H1 (cell line): ENCODE data around the gene ERC1. TPM values are rescaled to one million over a fixed set of nuclear protein-coding genes. Genes with fewer than 3 reads are reported as not detected.

Source experiments
- CTCF ChIA-PET: fragments of 300-600 bp; sonication (Branson Sonifier 250); formaldehyde crosslinking; loops from one replicate; lab custom pipeline; 2021; ENCODE audit not compliant: partially characterized antibody; lab: Charles Lee
- POLR2A ChIA-PET: fragments of 300-600 bp; sonication (Branson Sonifier 250); formaldehyde crosslinking; loops from one replicate; lab custom pipeline; 2021; ENCODE audit warnings: inconsistent platforms; ENCODE audit not compliant: partially characterized antibody; lab: Charles Lee
- DNase-seq, 2 experiments: peaks; one replicate each; pipeline versions ENCODE4 v3.0.0 to v3.0.0-alpha.2; 2010 to 2022; ENCODE audit warnings: low spot score in 2 of 2, low read depth in 1 of 2, mixed read lengths in 1 of 2
- FAIRE-seq: peaks from 2 replicates; lab custom pipeline; 2011; peaks lifted over from hg19 to GRCh38; lab: Jason Lieb, UNC
- H2AFZ ChIP-seq: 2 replicates; pipeline ENCODE4 v1.8.1; 2012; ENCODE audit warnings: low read length, inconsistent platforms
- H2AK5ac ChIP-seq: 2 replicates; pipeline ENCODE4 v1.6.1; 2013; ENCODE audit warnings: low read depth, low read length
- H2BK120ac ChIP-seq: replicated peaks from 2 replicates; pipeline ENCODE3; 2013; ENCODE audit warnings: low read depth, low read length, inconsistent platforms
- H2BK12ac ChIP-seq: 2 replicates; pipeline ENCODE4 v1.6.1; 2013; ENCODE audit warnings: low read depth, low read length
- H2BK15ac ChIP-seq: 2 replicates; pipeline ENCODE4 v1.6.1; 2013; ENCODE audit warnings: low read length
- H2BK20ac ChIP-seq: 2 replicates; pipeline ENCODE4 v1.6.1; 2013; ENCODE audit warnings: low read length
- H2BK5ac ChIP-seq: 2 replicates; pipeline ENCODE4 v1.6.1; 2013; ENCODE audit warnings: low read depth, low read length
- H3K14ac ChIP-seq: 2 replicates; pipeline ENCODE4 v1.6.1; 2013; ENCODE audit warnings: inconsistent platforms; ENCODE audit not compliant: insufficient read length
- H3K18ac ChIP-seq: 2 replicates; pipeline ENCODE4 v1.6.1; 2013; ENCODE audit warnings: low read length; ENCODE audit errors: extremely low read depth
- H3K23ac ChIP-seq: 2 replicates; pipeline ENCODE4 v1.6.1; 2013; ENCODE audit warnings: inconsistent platforms; ENCODE audit not compliant: insufficient read length
- H3K23me2 ChIP-seq: 2 replicates; pipeline ENCODE4 v1.6.1; 2013; ENCODE audit warnings: low read depth, low read length
- H3K27ac ChIP-seq: 2 replicates; pipeline ENCODE4 v1.6.1; 2011; ENCODE audit warnings: low read depth, low read length, inconsistent platforms
- H3K27me3 ChIP-seq, 4 experiments: replicated peaks in 1 of 4; 1 replicate in 1 of 4; 2 replicates in 3 of 4; pipeline versions ENCODE4 v1.6.1 to v1.8.1; 2011 to 2013; ENCODE audit warnings: low read length in 3 of 4, mild to moderate bottlenecking in 3 of 4, inconsistent platforms in 2 of 4, mixed read lengths in 2 of 4, moderate library complexity in 1 of 4; ENCODE audit not compliant: control insufficient read depth in 3 of 4, insufficient read depth in 3 of 4; ENCODE audit errors: extremely low read depth in 1 of 4
- H3K36me3 ChIP-seq, 4 experiments: 2 replicates each; pipeline versions ENCODE4 v1.6.1 to v1.8.1; 2011 to 2013; ENCODE audit warnings: mild to moderate bottlenecking in 4 of 4, low read length in 3 of 4, moderate library complexity in 2 of 4, control low read depth in 1 of 4, inconsistent platforms in 1 of 4; ENCODE audit not compliant: insufficient read depth in 4 of 4, control insufficient read depth in 2 of 4
- H3K4ac ChIP-seq: replicated peaks from 2 replicates; pipeline ENCODE3; 2013; ENCODE audit warnings: low read length, low read depth, mixed read lengths, inconsistent platforms; ENCODE audit not compliant: insufficient read length
- H3K4me1 ChIP-seq, 4 experiments: replicated peaks in 1 of 4; 1 replicate in 1 of 4; 2 replicates in 3 of 4; pipeline versions ENCODE4 v1.6.1 to v1.8.1; 2011 to 2013; ENCODE audit warnings: low read length in 3 of 4, inconsistent platforms in 2 of 4, mixed read lengths in 1 of 4; ENCODE audit not compliant: insufficient read depth in 4 of 4, control insufficient read depth in 3 of 4
- H3K4me2 ChIP-seq, 2 experiments: 2 replicates each; pipeline versions ENCODE4 v1.6.1 to v1.8.1; 2011 to 2013; ENCODE audit warnings: low read depth in 2 of 2, low read length in 2 of 2, control low read depth in 1 of 2, inconsistent platforms in 1 of 2, mild to moderate bottlenecking in 1 of 2; ENCODE audit not compliant: insufficient read depth in 1 of 2
- H3K4me3 ChIP-seq, 4 experiments: fragments of 200-600, 300-600 bp in 1 of 4; sonication (generic), shearing (Covaris generic), sonication (Bioruptor Twin) in 1 of 4; 2 replicates each; pipeline versions ENCODE4 v1.5.1 to v1.8.1; 2011 to 2016; ENCODE audit warnings: low read length in 4 of 4, low read depth in 3 of 4, control low read depth in 2 of 4, inconsistent platforms in 2 of 4, mild to moderate bottlenecking in 2 of 4, mixed read lengths in 1 of 4, moderate library complexity in 1 of 4; ENCODE audit not compliant: insufficient read depth in 2 of 4; ENCODE audit errors: extremely low read depth in 1 of 4
- H3K56ac ChIP-seq: replicated peaks from 2 replicates; pipeline ENCODE3; 2013; ENCODE audit warnings: low read depth, mild to moderate bottlenecking, mixed read lengths, low read length, inconsistent platforms; ENCODE audit not compliant: insufficient read length
- H3K79me1 ChIP-seq: 2 replicates; pipeline ENCODE4 v1.6.1; 2013; ENCODE audit warnings: low read depth, low read length, control low read depth
- H3K79me2 ChIP-seq, 2 experiments: 2 replicates each; pipeline versions ENCODE4 v1.6.1 to v1.8.1; 2012 to 2013; ENCODE audit warnings: low read length in 2 of 2, mild to moderate bottlenecking in 2 of 2, inconsistent platforms in 1 of 2; ENCODE audit not compliant: insufficient read depth in 2 of 2, control insufficient read depth in 1 of 2
- H3K9ac ChIP-seq, 4 experiments: replicated peaks in 1 of 4; 1 replicate in 1 of 4; 2 replicates in 3 of 4; pipeline versions ENCODE4 v1.6.1 to v1.8.1; 2011 to 2013; ENCODE audit warnings: low read depth in 3 of 4, low read length in 3 of 4, control low read depth in 2 of 4, mild to moderate bottlenecking in 2 of 4, moderate library complexity in 2 of 4, inconsistent platforms in 1 of 4; ENCODE audit errors: extremely low read depth in 1 of 4
- H3K9me3 ChIP-seq, 2 experiments: 2 replicates each; pipeline versions ENCODE4 v1.6.1 to v1.8.1; 2012 to 2013; ENCODE audit warnings: mild to moderate bottlenecking in 2 of 2, moderate library complexity in 2 of 2, control low read depth in 1 of 2, inconsistent platforms in 1 of 2, low read depth in 1 of 2, low read length in 1 of 2, mixed read lengths in 1 of 2; ENCODE audit not compliant: insufficient read depth in 2 of 2
- H4K20me1 ChIP-seq, 2 experiments: replicated peaks in 1 of 2; 2 replicates each; pipeline versions ENCODE3 to v1.8.1; 2011 to 2013; ENCODE audit warnings: inconsistent platforms in 2 of 2, low read length in 2 of 2, mild to moderate bottlenecking in 1 of 2; ENCODE audit not compliant: insufficient read depth in 2 of 2, control insufficient read depth in 1 of 2
- H4K5ac ChIP-seq: 2 replicates; pipeline ENCODE4 v1.6.1; 2013; ENCODE audit warnings: low read length, low read depth, mixed read lengths, inconsistent platforms; ENCODE audit not compliant: insufficient read length
- H4K8ac ChIP-seq: 2 replicates; pipeline ENCODE4 v1.8.0; 2013; ENCODE audit warnings: mild to moderate bottlenecking, moderate library complexity, low read length, inconsistent platforms; ENCODE audit not compliant: insufficient read depth; ENCODE audit errors: extremely low read depth
- H4K91ac ChIP-seq: replicated peaks from 2 replicates; pipeline ENCODE3; 2013; ENCODE audit warnings: low read length, mixed read lengths, inconsistent platforms; ENCODE audit not compliant: insufficient read length
- BCL11A ChIP-seq, 2 experiments: IDR thresholded peaks; one replicate each; pipeline ENCODE4 v1.6.1; 2011; ENCODE audit warnings: low read depth in 2 of 2, low read length in 2 of 2, mild to moderate bottlenecking in 2 of 2
- RFX5 ChIP-seq: IDR thresholded peaks from 2 replicates; pipeline ENCODE4 v1.6.1; 2011; ENCODE audit warnings: low read depth, low read length, improper control_type of control experiment, borderline replicate concordance
- TBP ChIP-seq: IDR thresholded peaks from 2 replicates; pipeline ENCODE4 v1.6.1; 2011; ENCODE audit warnings: low read depth, low read length, improper control_type of control experiment
- WGBS, 2 experiments: shearing (Covaris generic) in 1 of 2; methylation state at CpG; one replicate each; pipeline versions ENCODE4 v1.1.6 to v1.1.7; 2013 to 2015; ENCODE audit warnings: low lambda C conversion rate in 2 of 2, mixed read lengths in 2 of 2, inconsistent platforms in 1 of 2, low coverage in 1 of 2, missing lambda C conversion rate in 1 of 2; ENCODE audit not compliant: insufficient replicate concordance in 2 of 2, insufficient coverage in 1 of 2, insufficient read length in 1 of 2; ENCODE audit errors: extremely low coverage in 1 of 2, missing lambda C conversion rate in 1 of 2; 5-methylcytosine and 5-hydroxymethylcytosine counted together
- polyA plus RNA-seq, 7 experiments: library from polyadenylated mRNA; depleted of rRNA in 3 of 7; stranded (reverse) in 5 of 7; unstranded in 2 of 7; fragments of >200 nt in 5 of 7; fragments of 200-250 nt in 2 of 7; gene quantifications; 1 replicate in 5 of 7; 2 replicates in 1 of 7; 4 replicates in 1 of 7; pipeline versions ENCODE4 v1.2.1 to v1.2.3, GENCODE V29; 2011 to 2013; ENCODE audit warnings: missing spikeins in 2 of 7, mixed read lengths in 2 of 7
- total RNA-seq: library from RNA; stranded (reverse); fragmentation: NEBNext Ultra II Directional; extraction: Animal tissue kit (Norgen Biotek cat#: 25700); gene quantifications from 2 replicates; pipeline ENCODE4 v1.2.1, GENCODE V29; 2021

Gene ERC1
- total and polyA plus RNA-seq, 2 of the 8 experiments (the other 6 are each of a cell fraction or from before 2014, with no cell fraction given): 7.8 to 45.7 TPM

GRCh38 chr12:1213618-1214205, 222.7 kb downstream of the ERC1 start:
- no peaks in the 10 kb centered on the region for H3K79me2 ChIP-seq
- no peak overlapping the region for H2BK120ac ChIP-seq
- H3K23ac ChIP-seq: no peak overlapping the region
- H3K14ac ChIP-seq: no peak overlapping the region
- H4K91ac ChIP-seq: no peak overlapping the region
- H3K4me3 ChIP-seq: no peak overlapping the region
- H3K27me3 ChIP-seq: no peaks in the 10 kb centered on the region
- FAIRE-seq (no peak), DNase-seq (no peak)
- H3K9ac ChIP-seq: no peak overlapping the region
- H2BK20ac ChIP-seq: no peak overlapping the region
- H2BK12ac ChIP-seq: no peak overlapping the region
- H3K4ac ChIP-seq: no peak overlapping the region
- H2BK15ac ChIP-seq: no peak overlapping the region
- no peak overlapping the region for H2AFZ ChIP-seq
- H3K27ac ChIP-seq: no peak overlapping the region
- H3K18ac ChIP-seq: no peak overlapping the region
- no peaks in the 10 kb centered on the region for H3K9me3 ChIP-seq
- no peak overlapping the region for H3K4me2 ChIP-seq
- H3K79me1 ChIP-seq: no peaks in the 10 kb centered on the region
- no peak overlapping the region for H2AK5ac ChIP-seq
- TF ChIP-seq RFX5: no peak
- no peak for TF ChIP-seq BCL11A (IDR thresholded peaks at IDR 0.05; ENCODE audit: low read depth in 2 of 2, low read length in 2 of 2)
- no peak for TF ChIP-seq TBP
- no peak overlapping the region for H4K8ac ChIP-seq
- CTCF ChIA-PET: interaction anchor here (0.7 to 1.9 kb wide), 2 partner anchors 95 to 130 kb away, joined by 4 to 6 read pairs; no protein-coding TSS in a partner anchor
- peaks cover 0 to 8% (median 4%) of the 10 kb centered on the region in 4 experiments; a peak in 4 of 7 replicates for H3K4me1 ChIP-seq
- H3K56ac ChIP-seq: no peak overlapping the region
- H2BK5ac ChIP-seq: no peak overlapping the region
- POLR2A ChIA-PET: no interaction called here
- 89% methylated on average over 5 of the region's 7 CpGs; no CpG with 5 or more reads in 1 of the 2 experiments for WGBS, 2 experiments
- H4K5ac ChIP-seq: no peak overlapping the region
- H4K20me1 ChIP-seq: no peaks in the 10 kb centered on the region
- no peaks in the 10 kb centered on the region for H3K36me3 ChIP-seq
- no peaks in the 10 kb centered on the region for H3K23me2 ChIP-seq
